Gastroesophageal sphincter (tissue), 3 donors: Measurements from ENCODE around the gene ARHGAP44.
"Not testable (repeated sequence)": the region's sequence is repeated elsewhere in the genome, so short reads cannot be mapped to it uniquely, and the experiment has no call there.

Experiments
- POLR2AphosphoS5 ChIP-seq: sonication (generic); formaldehyde crosslinking; IDR thresholded peaks from one replicate; pipeline ENCODE4 v1.6.1; 2017; ENCODE audit warnings: antibody characterized with exemption
- TF ChIP-seq, protein P1 (sequence below), 4 experiments: fragments of 200-600 bp in 2 of 4; fragments of 450-650 bp in 2 of 4; sonication (generic) in 1 of 4; IDR thresholded peaks; one replicate each; pipeline ENCODE4 v1.5.1; 2017 to 2019; ENCODE audit warnings: antibody characterized with exemption in 4 of 4, mild to moderate bottlenecking in 2 of 4, moderate library complexity in 2 of 4

DNA sequence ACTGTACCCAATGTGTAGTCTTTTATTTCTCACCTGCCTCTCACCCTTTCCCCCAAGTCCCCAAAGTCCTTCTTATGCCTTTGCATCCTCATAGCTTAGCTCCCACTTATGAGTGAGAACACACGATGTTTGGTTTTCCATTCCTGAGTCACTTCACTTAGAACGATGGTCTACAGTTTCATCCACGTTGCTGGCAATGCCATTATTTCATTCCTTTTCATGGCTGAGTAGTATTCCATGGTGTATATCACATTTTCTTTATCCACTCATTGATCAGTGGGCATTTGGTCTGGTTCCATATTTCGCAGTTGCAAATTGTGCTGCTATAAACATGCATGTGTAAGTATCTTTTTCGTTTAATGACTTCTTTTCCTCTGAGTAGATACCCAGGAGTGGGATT, 89.8 kb downstream of the ARHGAP44 start:
- TF ChIP-seq, protein P1, sequence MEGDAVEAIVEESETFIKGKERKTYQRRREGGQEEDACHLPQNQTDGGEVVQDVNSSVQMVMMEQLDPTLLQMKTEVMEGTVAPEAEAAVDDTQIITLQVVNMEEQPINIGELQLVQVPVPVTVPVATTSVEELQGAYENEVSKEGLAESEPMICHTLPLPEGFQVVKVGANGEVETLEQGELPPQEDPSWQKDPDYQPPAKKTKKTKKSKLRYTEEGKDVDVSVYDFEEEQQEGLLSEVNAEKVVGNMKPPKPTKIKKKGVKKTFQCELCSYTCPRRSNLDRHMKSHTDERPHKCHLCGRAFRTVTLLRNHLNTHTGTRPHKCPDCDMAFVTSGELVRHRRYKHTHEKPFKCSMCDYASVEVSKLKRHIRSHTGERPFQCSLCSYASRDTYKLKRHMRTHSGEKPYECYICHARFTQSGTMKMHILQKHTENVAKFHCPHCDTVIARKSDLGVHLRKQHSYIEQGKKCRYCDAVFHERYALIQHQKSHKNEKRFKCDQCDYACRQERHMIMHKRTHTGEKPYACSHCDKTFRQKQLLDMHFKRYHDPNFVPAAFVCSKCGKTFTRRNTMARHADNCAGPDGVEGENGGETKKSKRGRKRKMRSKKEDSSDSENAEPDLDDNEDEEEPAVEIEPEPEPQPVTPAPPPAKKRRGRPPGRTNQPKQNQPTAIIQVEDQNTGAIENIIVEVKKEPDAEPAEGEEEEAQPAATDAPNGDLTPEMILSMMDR (IDR thresholded peaks at IDR 0.05), result not testable (repeated sequence)
- TF ChIP-seq POLR2AphosphoS5, result not testable (repeated sequence)
